Pancreas (tissue), 10 donors: ENCODE measurements around the gene A2M. TPM values are rescaled to one million over a fixed set of nuclear protein-coding genes. Genes with fewer than 3 reads are reported as not detected.

Experiments used
- ATAC-seq, 4 donors: fragments of 200-7000 bp; cut with Tn5 transposase; one replicate each; pipeline versions ENCODE4 v1.8.0 to v1.9.1; 2020; ENCODE audit warnings: mild to moderate bottlenecking in 4 of 4, moderate library complexity in 4 of 4
- DNase-seq, 6 donors: peaks; one replicate each; pipeline ENCODE4 v3.0.0-alpha.2; 2020
- FAIRE-seq: peaks from 2 replicates; lab custom pipeline; 2012; peaks lifted over from hg19 to GRCh38; lab: Jason Lieb, UNC
- H3K27ac ChIP-seq, 4 donors: fragments of 200-600 bp; sonication (generic); 1 replicate in 3 of 4; 2 replicates in 1 of 4; pipeline versions ENCODE4 v1.5.0 to v1.8.0; 2020
- H3K27me3 ChIP-seq, 4 donors: fragments of 200-600 bp; one replicate each; pipeline ENCODE4 v1.8.0; 2021
- H3K36me3 ChIP-seq, 3 donors: fragments of 200-600 bp; sonication (generic) in 1 of 3; one replicate each; pipeline versions ENCODE4 v1.5.0 to v1.8.0; 2020 to 2021
- H3K4me1 ChIP-seq, 3 donors: fragments of 200-600 bp; one replicate each; pipeline ENCODE4 v1.8.0; 2021
- H3K4me3 ChIP-seq, 4 donors: fragments of 200-600 bp; sonication (generic) in 2 of 4; one replicate each; pipeline versions ENCODE4 v1.5.0 to v1.8.0; 2020 to 2021
- H3K9me3 ChIP-seq, 4 donors: fragments of 200-600 bp; one replicate each; pipeline ENCODE4 v1.8.0; 2021
- WGBS, 2 donors: extraction: QIAGEN DNeasy Blood & Tissue Kit; methylation state at CpG; one replicate each; pipeline ENCODE4 v1.1.7; 2013; 5-methylcytosine and 5-hydroxymethylcytosine counted together
- intact Hi-C, 3 donors: fragments of 100-400 bp; cut with DNase I; formaldehyde crosslinking; loops; one replicate each; pipeline versions ENCODE4 v1.11.1 to v1.14.2; 2022
- polyA plus RNA-seq, 2 donors: library from polyadenylated mRNA; stranded (reverse); fragments of 200-250 nt; gene quantifications; one replicate each; pipeline ENCODE4 v1.2.3, GENCODE V29; 2013
- total RNA-seq, 6 donors: library from RNA; stranded (reverse); fragmentation: NEBNext Ultra II Directional in 4 of 6; extraction: Animal tissue kit (Norgen Biotek cat#: 25700) in 4 of 6; gene quantifications; one replicate each; pipeline versions ENCODE4 v1.2.1 to v1.2.4, GENCODE V29; 2021 to 2023
- TF ChIP-seq, protein P1 (sequence below), 4 donors: fragments of 200-600 bp; sonication (generic) in 3 of 4; IDR thresholded peaks; one replicate each; pipeline versions ENCODE4 v1.5.0 to v1.8.0; 2021; ENCODE audit warnings: antibody characterized with exemption in 4 of 4
- donor health status: healthy with polysubstance abuse.
- donor health status: DM: no; HTN: no; CAD: no; lungs with moderate emphysema.
- donor health status: DM: no; HTN: no; CAD: no.
- donor health status: control.
- donor health status: control.
- donor health status: Bipolar disorder and iron deficiency.
- donor health status: DM: yes; HTN: yes; CAD: no.
- donor health status: DM: no; HTN: no; CAD: no.
- donor health status: DM: no; HTN: no; CAD: no.
- donor health status: DM: yes; HTN: yes; CAD: no.

Gene A2M
- total and polyA plus RNA-seq, 8 donors = 22.8 to 275 (median 62.4) TPM

DNA sequence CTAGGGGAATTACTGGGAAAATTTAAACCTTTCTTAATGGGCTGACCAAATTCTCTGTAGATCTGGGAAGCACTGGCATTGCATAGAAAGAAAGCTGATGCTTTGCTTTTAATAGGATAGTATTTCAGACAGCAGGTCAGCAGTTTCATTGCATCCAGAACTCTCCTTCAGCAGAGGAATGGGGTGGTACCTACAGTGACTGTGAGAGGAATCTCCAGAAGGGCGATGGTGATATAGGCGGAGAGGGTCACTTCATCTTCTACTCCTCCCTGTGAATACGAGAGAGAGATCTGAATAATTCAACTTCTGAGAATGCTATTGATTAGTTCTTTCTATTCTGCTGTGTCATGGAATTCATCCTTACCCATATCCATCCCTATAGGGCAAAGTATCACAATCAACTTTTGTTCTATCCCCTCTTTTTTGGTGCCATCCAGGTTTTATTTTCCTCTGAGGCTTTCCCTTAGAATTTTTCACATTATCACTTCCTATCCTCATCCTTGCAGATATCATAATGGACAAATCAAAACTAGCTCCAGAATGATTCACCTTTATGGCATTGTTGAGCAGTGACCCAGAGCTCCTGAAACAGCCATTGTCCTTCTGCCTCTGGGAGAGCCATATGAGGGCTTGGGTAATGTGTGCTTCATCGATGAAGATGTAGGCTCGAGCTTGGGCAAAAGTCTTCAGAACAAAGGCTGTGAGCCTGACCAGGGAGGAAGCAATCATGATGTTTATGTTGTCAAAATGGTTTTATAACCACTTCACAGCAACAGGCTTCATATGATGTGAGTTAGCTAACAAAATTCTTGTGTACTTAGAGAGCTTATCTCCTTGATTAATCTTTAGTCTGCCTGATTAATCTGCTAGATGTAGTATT, 38.3 kb downstream of the A2M start:
- no peak for FAIRE-seq
- no peak overlapping the region for H3K4me3 ChIP-seq
- intact Hi-C loops = no loop called here
- peaks cover 0 to 5% (median 4%) of the 10 kb centered on the region in 3 donors for H3K4me1 ChIP-seq
- H3K9me3 ChIP-seq = no peaks in the 10 kb centered on the region
- WGBS, 2 donors = 77 to 80% methylated on average over 5 of the region's 5 CpGs
- TF ChIP-seq, protein P1, sequence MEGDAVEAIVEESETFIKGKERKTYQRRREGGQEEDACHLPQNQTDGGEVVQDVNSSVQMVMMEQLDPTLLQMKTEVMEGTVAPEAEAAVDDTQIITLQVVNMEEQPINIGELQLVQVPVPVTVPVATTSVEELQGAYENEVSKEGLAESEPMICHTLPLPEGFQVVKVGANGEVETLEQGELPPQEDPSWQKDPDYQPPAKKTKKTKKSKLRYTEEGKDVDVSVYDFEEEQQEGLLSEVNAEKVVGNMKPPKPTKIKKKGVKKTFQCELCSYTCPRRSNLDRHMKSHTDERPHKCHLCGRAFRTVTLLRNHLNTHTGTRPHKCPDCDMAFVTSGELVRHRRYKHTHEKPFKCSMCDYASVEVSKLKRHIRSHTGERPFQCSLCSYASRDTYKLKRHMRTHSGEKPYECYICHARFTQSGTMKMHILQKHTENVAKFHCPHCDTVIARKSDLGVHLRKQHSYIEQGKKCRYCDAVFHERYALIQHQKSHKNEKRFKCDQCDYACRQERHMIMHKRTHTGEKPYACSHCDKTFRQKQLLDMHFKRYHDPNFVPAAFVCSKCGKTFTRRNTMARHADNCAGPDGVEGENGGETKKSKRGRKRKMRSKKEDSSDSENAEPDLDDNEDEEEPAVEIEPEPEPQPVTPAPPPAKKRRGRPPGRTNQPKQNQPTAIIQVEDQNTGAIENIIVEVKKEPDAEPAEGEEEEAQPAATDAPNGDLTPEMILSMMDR (IDR thresholded peaks at IDR 0.05) = no peak
- ATAC-seq = no peak
- H3K36me3 ChIP-seq = no peaks in the 10 kb centered on the region
- no peak overlapping the region for H3K27ac ChIP-seq
- no peaks in the 10 kb centered on the region for H3K27me3 ChIP-seq
- DNase-seq = no peak

DNA sequence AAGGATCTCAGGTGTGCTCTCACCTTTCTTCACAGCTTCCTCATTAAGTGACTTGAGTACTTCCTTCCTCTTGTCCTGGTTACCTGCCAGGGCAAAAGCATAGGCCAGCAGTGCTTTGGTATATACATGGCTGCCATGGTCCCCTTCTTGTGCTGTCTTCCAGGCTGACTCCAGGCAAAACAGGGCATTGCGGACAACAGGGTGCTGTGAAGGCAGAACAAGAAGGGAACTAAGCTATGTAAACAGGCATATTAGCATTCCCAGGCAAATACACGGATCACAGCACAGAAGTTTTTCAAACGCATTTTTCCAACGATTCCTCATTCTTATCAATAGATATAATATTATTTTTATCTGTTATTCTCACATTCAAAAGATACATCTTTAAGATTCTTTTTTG, 39.0 kb downstream of the A2M start:
- FAIRE-seq = no peak
- 73 to 83% methylated on average over 4 of the region's 4 CpGs for WGBS, 2 donors
- intact Hi-C loops = no loop called here
- TF ChIP-seq, protein P1 (IDR thresholded peaks at IDR 0.05) = no peak
- no peaks in the 10 kb centered on the region for H3K9me3 ChIP-seq
- peaks cover 0 to 5% (median 4%) of the 10 kb centered on the region in 3 donors for H3K4me1 ChIP-seq
- no peak for ATAC-seq
- H3K36me3 ChIP-seq = no peaks in the 10 kb centered on the region
- no peak overlapping the region for H3K4me3 ChIP-seq
- H3K27ac ChIP-seq = no peak overlapping the region
- H3K27me3 ChIP-seq = no peaks in the 10 kb centered on the region
- DNase-seq = no peak

DNA sequence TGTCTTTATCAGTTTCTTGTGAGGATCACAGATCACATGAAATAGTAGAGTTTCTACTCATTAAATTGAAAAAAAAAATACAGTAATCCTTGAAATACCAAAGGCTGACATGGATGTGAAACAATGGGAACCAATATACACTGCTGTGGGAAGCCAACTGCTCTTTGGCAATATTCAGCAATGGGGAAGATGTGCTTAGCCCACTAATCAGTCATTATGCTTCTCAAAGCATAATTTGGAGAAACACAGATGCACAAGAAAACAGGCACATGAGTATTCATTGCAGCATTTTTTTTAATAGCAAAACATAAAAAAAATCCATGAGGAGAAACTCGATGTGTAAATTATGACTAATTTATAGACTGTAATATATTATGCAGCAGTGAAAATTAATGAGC, 40.6 kb downstream of the A2M start:
- WGBS, 2 donors = 83 to 94% methylated on average over 1 of the region's 1 CpG
- Histone ChIP-seq H3K4me3 (no peak overlapping the region), H3K27ac (no peak overlapping the region), H3K36me3 (no peaks in the 10 kb centered on the region), H3K27me3 (no peaks in the 10 kb centered on the region), H3K4me1 (peaks cover 0 to 5% (median 4%) of the 10 kb centered on the region in 3 donors), H3K9me3 (no peaks in the 10 kb centered on the region)
- no peak for ATAC-seq
- intact Hi-C loops = no loop called here
- DNase-seq = no peak
- TF ChIP-seq, protein P1 (IDR thresholded peaks at IDR 0.05) = no peak
- no peak for FAIRE-seq

DNA sequence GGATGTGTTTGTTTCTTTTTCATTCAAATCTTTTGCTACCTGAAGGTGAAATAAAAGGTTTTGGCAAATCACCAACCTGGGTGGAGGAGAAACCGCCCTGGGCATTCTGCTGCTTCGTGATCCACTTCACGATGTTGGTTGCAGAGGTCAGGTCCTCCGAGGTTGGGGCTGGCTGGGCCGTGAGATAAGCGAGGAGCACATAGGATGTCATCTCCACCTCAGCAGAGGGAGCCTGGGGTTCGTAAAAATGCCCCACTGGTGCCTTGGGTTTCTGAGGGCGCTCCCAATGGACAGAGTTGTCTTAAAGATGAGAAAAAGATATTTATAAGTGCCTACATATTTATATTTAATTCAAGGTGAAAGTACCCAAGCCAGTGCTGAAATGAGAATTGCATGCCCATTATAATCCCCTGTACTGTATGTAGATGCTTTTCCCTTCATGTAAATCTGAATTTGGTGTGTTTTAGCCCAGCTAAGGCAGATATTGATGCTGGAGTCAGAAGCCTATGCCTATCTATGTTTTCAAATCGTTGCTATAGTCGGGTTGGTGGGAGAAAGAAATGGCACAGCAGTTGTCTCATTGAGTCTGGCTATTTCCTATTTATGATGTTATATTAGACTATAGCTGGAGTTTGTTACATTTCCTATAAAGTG, 41.1 kb downstream of the A2M start:
- Histone ChIP-seq H3K4me1 (peaks cover 0 to 5% (median 4%) of the 10 kb centered on the region in 3 donors), H3K9me3 (no peaks in the 10 kb centered on the region), H3K27me3 (no peaks in the 10 kb centered on the region), H3K4me3 (no peak overlapping the region), H3K36me3 (no peaks in the 10 kb centered on the region), H3K27ac (no peak overlapping the region)
- 89 to 90% methylated on average over 10 of the region's 10 CpGs for WGBS, 2 donors
- intact Hi-C loops = no loop called here
- FAIRE-seq (no peak), DNase-seq (no peak), ATAC-seq (no peak)
- TF ChIP-seq, protein P1 (IDR thresholded peaks at IDR 0.05) = no peak
